Endodermal cell (in vitro differentiated cells): ENCODE data around the gene MAP4K4. TPM values are rescaled to one million over a fixed set of nuclear protein-coding genes. Genes with fewer than 3 reads are reported as not detected.
A peak's percentile ranks its signal among the peaks of the same experiment; 100 is the strongest.
"Not testable (repeated sequence)": the region's sequence is repeated elsewhere in the genome, so short reads cannot be mapped to it uniquely, and the experiment has no call there.

Experiments used
- DNase-seq: peaks from one replicate; pipeline ENCODE4 v3.0.0-alpha.2; 2017
- H3K27ac ChIP-seq: 2 replicates; pipeline ENCODE4 v1.5.1; 2013; ENCODE audit warnings: mild to moderate bottlenecking, low read depth, low read length, moderate library complexity
- H3K27me3 ChIP-seq: 2 replicates; pipeline ENCODE4 v1.6.1; 2013; ENCODE audit warnings: mild to moderate bottlenecking, low read length, moderate library complexity; ENCODE audit not compliant: insufficient read depth, control insufficient read depth, poor library complexity, severe bottlenecking
- H3K36me3 ChIP-seq: 2 replicates; pipeline ENCODE4 v1.7.0; 2013; ENCODE audit warnings: mild to moderate bottlenecking, low read length, moderate library complexity; ENCODE audit not compliant: control insufficient read depth, insufficient read depth
- H3K4me1 ChIP-seq: one replicate; pipeline ENCODE4 v1.7.0; 2013; ENCODE audit warnings: low read length; ENCODE audit not compliant: control insufficient read depth, insufficient read depth
- H3K4me3 ChIP-seq: 2 replicates; pipeline ENCODE4 v1.5.1; 2013; ENCODE audit warnings: mild to moderate bottlenecking, low read length, moderate library complexity
- H3K9ac ChIP-seq: 2 replicates; pipeline ENCODE4 v1.6.1; 2013; ENCODE audit warnings: mild to moderate bottlenecking, low read length, moderate library complexity; ENCODE audit not compliant: poor library complexity, severe bottlenecking; ENCODE audit errors: extremely low read depth
- H3K9me3 ChIP-seq: 2 replicates; pipeline ENCODE4 v1.6.1; 2013; ENCODE audit warnings: mild to moderate bottlenecking, low read length, moderate library complexity; ENCODE audit not compliant: control insufficient read depth
- H3K27ac Mint-ChIP-seq: 2 replicates; pipeline ENCODE4 v1.8.0; 2020; ENCODE audit warnings: mixed read lengths
- H3K27me3 Mint-ChIP-seq: 2 replicates; pipeline ENCODE4 v1.8.0; 2021; ENCODE audit warnings: mild to moderate bottlenecking, mixed read lengths; ENCODE audit not compliant: insufficient read depth
- H3K36me3 Mint-ChIP-seq: 2 replicates; pipeline ENCODE4 v1.8.0; 2020; ENCODE audit warnings: low read depth, mixed read lengths
- H3K4me1 Mint-ChIP-seq: 2 replicates; pipeline ENCODE4 v1.8.0; 2020; ENCODE audit warnings: mixed read lengths
- H3K4me3 Mint-ChIP-seq: 2 replicates; pipeline ENCODE4 v1.8.0; 2020; ENCODE audit warnings: mild to moderate bottlenecking, moderate library complexity, mixed read lengths
- H3K9me3 Mint-ChIP-seq: 2 replicates; pipeline ENCODE4 v1.8.0; 2020; ENCODE audit warnings: mild to moderate bottlenecking, mixed read lengths
- WGBS, 2 experiments: methylation state at CpG; one replicate each; pipeline versions ENCODE4 v1.1.5 to v1.1.7; 2013; ENCODE audit warnings: missing lambda C conversion rate in 2 of 2, mixed read lengths in 1 of 2; ENCODE audit not compliant: insufficient coverage in 1 of 2, insufficient read length in 1 of 2; 5-methylcytosine and 5-hydroxymethylcytosine counted together
- total RNA-seq, 2 donors: library from RNA; stranded (reverse); fragmentation: NEBNext Ultra II Directional in 1 of 2; extraction: Animal tissue kit (Norgen Biotek cat#: 25700) in 1 of 2; gene quantifications; 2 replicates in 1 of 2; 3 replicates in 1 of 2; pipeline ENCODE4 v1.2.1, GENCODE V29; 2021
- TF ChIP-seq, protein P1 (sequence below): fragments of 200-600 bp; sonication (generic); conservative IDR thresholded peaks from 2 replicates; pipeline ENCODE4 v1.5.0; 2021; ENCODE audit warnings: antibody characterized with exemption, mild to moderate bottlenecking

Gene MAP4K4
- total RNA-seq, 2 donors from 2014 or later: 130 to 142 TPM

DNA sequence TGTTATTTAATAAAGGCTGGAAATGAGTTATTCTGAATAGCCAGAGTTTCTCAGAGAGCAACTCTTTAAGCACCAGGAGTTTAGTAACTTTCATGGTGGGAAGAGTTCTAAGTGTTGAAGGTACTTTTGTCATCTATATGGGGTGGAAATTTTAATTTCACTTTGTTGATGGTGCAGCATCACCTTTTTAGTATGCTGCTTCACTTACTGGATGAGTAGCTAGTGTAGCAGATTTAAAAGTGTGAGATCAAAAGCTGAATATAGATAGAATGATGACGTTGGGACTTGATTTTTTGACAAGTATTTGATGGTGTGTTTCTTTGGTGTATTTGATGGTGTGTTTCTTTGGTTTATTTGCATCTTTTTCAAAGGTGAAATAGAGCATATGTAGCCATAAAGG lies 47.3 kb downstream of the MAP4K4 start:
- 91% methylated on average over 1 of the region's 1 CpG; no CpG with 5 or more reads in 1 of the 2 experiments for WGBS, 2 experiments
- TF ChIP-seq, protein P1, sequence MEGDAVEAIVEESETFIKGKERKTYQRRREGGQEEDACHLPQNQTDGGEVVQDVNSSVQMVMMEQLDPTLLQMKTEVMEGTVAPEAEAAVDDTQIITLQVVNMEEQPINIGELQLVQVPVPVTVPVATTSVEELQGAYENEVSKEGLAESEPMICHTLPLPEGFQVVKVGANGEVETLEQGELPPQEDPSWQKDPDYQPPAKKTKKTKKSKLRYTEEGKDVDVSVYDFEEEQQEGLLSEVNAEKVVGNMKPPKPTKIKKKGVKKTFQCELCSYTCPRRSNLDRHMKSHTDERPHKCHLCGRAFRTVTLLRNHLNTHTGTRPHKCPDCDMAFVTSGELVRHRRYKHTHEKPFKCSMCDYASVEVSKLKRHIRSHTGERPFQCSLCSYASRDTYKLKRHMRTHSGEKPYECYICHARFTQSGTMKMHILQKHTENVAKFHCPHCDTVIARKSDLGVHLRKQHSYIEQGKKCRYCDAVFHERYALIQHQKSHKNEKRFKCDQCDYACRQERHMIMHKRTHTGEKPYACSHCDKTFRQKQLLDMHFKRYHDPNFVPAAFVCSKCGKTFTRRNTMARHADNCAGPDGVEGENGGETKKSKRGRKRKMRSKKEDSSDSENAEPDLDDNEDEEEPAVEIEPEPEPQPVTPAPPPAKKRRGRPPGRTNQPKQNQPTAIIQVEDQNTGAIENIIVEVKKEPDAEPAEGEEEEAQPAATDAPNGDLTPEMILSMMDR: no peak
- Histone ChIP-seq H3K27me3 (no peaks in the 10 kb centered on the region), H3K9ac (no peak overlapping the region), H3K9me3 (no peaks in the 10 kb centered on the region), H3K27ac (no peak overlapping the region), H3K4me3 (no peak overlapping the region), H3K4me1 (peaks cover 19% of the 10 kb centered on the region), H3K36me3 (no peaks in the 10 kb centered on the region)
- H3K4me3 Mint-ChIP-seq: no peak overlapping the region
- H3K9me3 Mint-ChIP-seq: no peaks in the 10 kb centered on the region
- H3K27me3 Mint-ChIP-seq: no peaks in the 10 kb centered on the region
- DNase-seq: no peak
- no peak overlapping the region for H3K27ac Mint-ChIP-seq
- H3K4me1 Mint-ChIP-seq: peaks cover 55% of the 10 kb centered on the region
- peaks cover 2% of the 10 kb centered on the region for H3K36me3 Mint-ChIP-seq

DNA sequence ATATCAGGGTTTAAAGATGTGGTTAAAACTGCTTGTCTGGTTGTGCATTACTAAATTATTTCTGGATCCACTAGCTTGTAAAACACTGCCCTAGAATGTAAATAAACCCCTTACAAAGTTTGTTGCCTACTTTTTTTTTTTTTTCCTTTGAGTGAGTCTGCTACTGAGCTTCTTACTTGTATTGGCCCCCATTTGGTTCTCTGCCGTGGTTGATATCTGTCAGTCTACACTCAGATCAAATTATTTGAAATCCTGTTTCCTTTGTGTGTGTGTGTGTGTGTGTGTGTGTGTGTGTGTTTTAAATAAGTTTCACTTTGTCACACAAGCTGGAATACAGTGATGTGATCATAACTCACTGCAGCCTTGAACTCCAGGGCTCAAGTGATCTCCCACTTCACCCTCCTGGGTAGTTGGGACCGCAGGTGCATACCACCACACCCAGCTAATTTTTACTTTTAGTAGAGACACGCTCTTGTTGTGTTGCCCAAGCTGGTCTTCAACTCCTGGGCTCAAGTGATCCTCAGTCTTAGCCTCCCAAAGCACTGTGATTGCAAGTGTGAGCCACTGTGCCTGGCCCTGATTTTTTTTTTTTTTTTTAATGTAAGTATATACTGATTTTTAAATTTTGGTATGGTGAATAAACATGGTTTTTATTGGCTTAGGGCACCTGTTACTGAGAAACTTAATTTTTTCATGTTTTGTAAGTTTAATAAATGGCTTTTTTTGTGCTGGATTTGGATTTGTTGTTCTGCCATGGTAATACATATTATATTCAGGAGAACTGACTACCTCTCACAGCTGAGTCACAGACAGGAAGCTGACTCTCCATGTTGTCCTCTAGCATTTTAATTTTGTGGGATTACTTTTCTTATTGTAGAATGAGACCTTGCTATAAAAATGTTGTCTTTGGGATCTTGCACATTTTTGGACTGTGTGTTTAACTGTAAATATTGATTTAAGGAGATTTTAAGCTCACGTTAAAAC lies 48.5 kb downstream of the MAP4K4 start:
- Mint-ChIP-seq H3K9me3 (no peaks in the 10 kb centered on the region), H3K36me3 (peaks cover 2% of the 10 kb centered on the region), H3K4me3 (no peak overlapping the region), H3K27ac (peak overlapping the region; percentile 33), H3K4me1 (peaks cover 53% of the 10 kb centered on the region), H3K27me3 (no peaks in the 10 kb centered on the region)
- Histone ChIP-seq H3K9ac (no peak overlapping the region), H3K36me3 (no peaks in the 10 kb centered on the region), H3K27ac (no peak overlapping the region), H3K27me3 (no peaks in the 10 kb centered on the region), H3K4me3 (no peak overlapping the region), H3K4me1 (peaks cover 12% of the 10 kb centered on the region), H3K9me3 (no peaks in the 10 kb centered on the region)
- TF ChIP-seq, protein P1: no peak
- 92 to 100% methylated on average over 2 to 4 of the region's 4 CpGs for WGBS, 2 experiments
- DNase-seq: no peak

DNA sequence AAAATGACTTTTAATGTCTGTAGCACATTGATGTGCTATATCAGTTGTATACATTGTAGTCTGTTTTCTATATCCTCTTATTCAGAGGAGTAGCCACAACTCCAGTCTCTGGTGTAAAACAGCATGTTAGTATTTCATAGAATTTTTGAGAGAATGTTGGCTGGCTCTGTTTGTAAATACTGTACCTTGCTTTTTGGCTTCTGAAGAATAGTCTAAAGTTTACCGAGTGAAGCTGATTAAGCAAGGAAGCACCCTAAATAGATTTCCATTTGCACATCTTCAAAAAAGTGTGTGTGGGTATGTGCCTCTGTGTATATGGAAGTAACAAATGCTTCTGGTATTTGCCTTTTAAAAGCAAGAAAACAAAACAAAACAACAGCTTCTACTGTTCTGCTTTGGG lies 50.5 kb downstream of the MAP4K4 start:
- Histone ChIP-seq H3K36me3 (no peaks in the 10 kb centered on the region), H3K9me3 (no peaks in the 10 kb centered on the region), H3K4me3 (peak overlapping the region; percentile 27), H3K27ac (no peak overlapping the region), H3K9ac (no peak overlapping the region), H3K27me3 (no peaks in the 10 kb centered on the region), H3K4me1 (peaks cover 12% of the 10 kb centered on the region)
- Mint-ChIP-seq H3K36me3 (peaks cover 2% of the 10 kb centered on the region), H3K27ac (no peak overlapping the region), H3K4me3 (no peak overlapping the region), H3K4me1 (peaks cover 57% of the 10 kb centered on the region), H3K9me3 (no peaks in the 10 kb centered on the region), H3K27me3 (no peaks in the 10 kb centered on the region)
- TF ChIP-seq, protein P1: no peak
- WGBS, 2 experiments: 85% methylated on average over 1 of the region's 1 CpG; no CpG with 5 or more reads in 1 of the 2 experiments
- no peak for DNase-seq

DNA sequence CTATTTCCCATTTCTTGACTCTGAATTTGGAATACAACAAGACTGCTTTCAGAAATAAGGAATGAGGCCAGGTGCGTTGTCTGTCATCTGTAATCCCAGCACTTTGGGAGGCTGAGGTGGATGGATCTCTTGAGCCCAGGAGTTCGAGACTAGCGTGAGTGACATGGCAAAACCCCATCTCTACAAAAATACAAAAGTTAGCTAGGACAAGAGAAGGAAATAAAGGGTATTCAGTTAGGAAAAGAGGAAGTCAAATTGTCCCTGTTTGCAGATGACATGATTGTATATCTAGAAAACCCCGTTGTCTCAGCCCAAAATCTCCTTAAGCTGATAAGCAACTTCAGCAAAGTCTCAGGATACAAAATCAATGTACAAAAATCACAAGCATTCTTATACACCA lies 51.0 kb downstream of the MAP4K4 start:
- peaks cover 16% of the 10 kb centered on the region for H3K4me1 ChIP-seq
- 94 to 100% methylated on average over 1 to 2 of the region's 4 CpGs for WGBS, 2 experiments
- H3K27ac Mint-ChIP-seq: not testable (repeated sequence)

More for the DNA sequence above, 51.0 kb downstream of the MAP4K4 start:
- DNase-seq, H3K9ac ChIP-seq, H3K36me3 Mint-ChIP-seq, H3K27me3 Mint-ChIP-seq, H3K36me3 ChIP-seq, H3K27me3 ChIP-seq, H3K9me3 Mint-ChIP-seq, H3K9me3 ChIP-seq, H3K27ac ChIP-seq, H3K4me3 Mint-ChIP-seq: not testable (repeated sequence)
- H3K4me1 Mint-ChIP-seq: peaks cover 57% of the 10 kb centered on the region
- H3K4me3 ChIP-seq: peak overlapping the region; percentile 27
